GM12878 (cell line): ENCODE data around the gene FRAS1. TPM values are rescaled to one million over a fixed set of nuclear protein-coding genes. Genes with fewer than 3 reads are reported as not detected.

Experiments used
- ATAC-seq: fragments of 200-7000 bp; cut with Tn5 transposase; 3 replicates; pipeline ENCODE4 v1.9.1; 2020; ENCODE audit warnings: mild to moderate bottlenecking, moderate library complexity
- BruUV-seq: library from RNA; stranded (reverse); fragments of 400-500 nt; replicated peaks from 2 replicates; lab custom pipeline; 2021; lab: Mats Ljungman, UMichigan
- CTCF ChIA-PET: fragments of 300-600 bp; sonication (Branson Sonifier 250); formaldehyde crosslinking; extraction: SDS; loops from one replicate; lab custom pipeline; 2021; ENCODE audit warnings: inconsistent platforms; lab: Yijun Ruan, JAX
- POLR2A ChIA-PET: fragments of 350-600 bp; formaldehyde crosslinking; extraction: SDS; loops from one replicate; lab custom pipeline; 2021; ENCODE audit warnings: inconsistent platforms; lab: Charles Lee
- RAD21 ChIA-PET: fragments of 300-600 bp; sonication (Branson Sonifier 250); formaldehyde crosslinking; loops from one replicate; lab custom pipeline; 2023; ENCODE audit warnings: antibody characterized with exemption; ENCODE audit not compliant: unreplicated experiment; lab: Charles Lee
- SMC1A ChIA-PET: fragments of 300-600 bp; sonication (Branson Sonifier 250); formaldehyde crosslinking; loops from one replicate; lab custom pipeline; 2023; ENCODE audit not compliant: unreplicated experiment, uncharacterized antibody; lab: Charles Lee
- DNase-seq: peaks from one replicate; pipeline ENCODE4 v3.0.0-alpha.2; 2011; ENCODE audit warnings: low read depth, low spot score
- FAIRE-seq: peaks from 3 replicates; lab custom pipeline; 2011; peaks lifted over from hg19 to GRCh38; lab: Jason Lieb, UNC
- H2AFZ ChIP-seq: 2 replicates; pipeline ENCODE4 v1.6.0; 2011; ENCODE audit warnings: low read depth, low read length, control low read depth; ENCODE audit not compliant: control insufficient read depth
- H3K27ac ChIP-seq: 2 replicates; pipeline ENCODE4 v1.5.1; 2011; ENCODE audit warnings: control low read depth; ENCODE audit not compliant: control insufficient read depth, insufficient read depth
- H3K27me3 ChIP-seq, 2 experiments: replicated peaks in 1 of 2; 2 replicates each; pipeline versions ENCODE4 v1.6.0 to v1.6.1; 2011; ENCODE audit warnings: low read length in 1 of 2; ENCODE audit not compliant: control insufficient read depth in 2 of 2, insufficient read depth in 2 of 2
- H3K36me3 ChIP-seq, 2 experiments: 2 replicates each; pipeline ENCODE4 v1.5.1; 2011; ENCODE audit warnings: low read length in 1 of 2; ENCODE audit not compliant: control insufficient read depth in 2 of 2, insufficient read depth in 2 of 2
- H3K4me1 ChIP-seq: 2 replicates; pipeline ENCODE4 v1.6.1; 2011; ENCODE audit warnings: mild to moderate bottlenecking, low read length, moderate library complexity, mixed read lengths; ENCODE audit not compliant: control insufficient read depth, insufficient read depth
- H3K4me2 ChIP-seq: 2 replicates; pipeline ENCODE4 v1.6.0; 2011; ENCODE audit warnings: control low read depth; ENCODE audit not compliant: control insufficient read depth, insufficient read depth
- H3K4me3 ChIP-seq: fragments of 200-600 bp; sonication (generic); 2 replicates; pipeline ENCODE4 v1.5.1; 2016
- H3K79me2 ChIP-seq: 2 replicates; pipeline ENCODE4 v1.6.0; 2011; ENCODE audit warnings: low read length; ENCODE audit not compliant: control insufficient read depth, insufficient read depth
- H3K9ac ChIP-seq: 2 replicates; pipeline ENCODE4 v1.8.0; 2011; ENCODE audit warnings: low read length, control low read depth, mixed read lengths; ENCODE audit not compliant: control insufficient read depth, insufficient read depth
- H3K9me3 ChIP-seq: replicated peaks from 3 replicates; pipeline ENCODE4 v1.5.1; 2011; ENCODE audit warnings: mild to moderate bottlenecking, low read length; ENCODE audit not compliant: control insufficient read depth, insufficient read depth
- H4K20me1 ChIP-seq: 2 replicates; pipeline ENCODE4 v1.6.0; 2011; ENCODE audit not compliant: control insufficient read depth, insufficient read depth
- BRCA1 ChIP-seq: IDR thresholded peaks from 2 replicates; pipeline ENCODE4 v1.6.1; 2011; ENCODE audit warnings: low read depth, low read length, improper control_type of control experiment
- CTCF ChIP-seq, 3 experiments: IDR thresholded peaks in 2 of 3; conservative IDR thresholded peaks in 1 of 3; 2 replicates each; pipeline ENCODE4 v1.5.1; 2011; ENCODE audit warnings: low read depth in 3 of 3, low read length in 3 of 3, mild to moderate bottlenecking in 3 of 3, control low read depth in 2 of 3, moderate library complexity in 2 of 3, inconsistent platforms in 1 of 3, mixed read lengths in 1 of 3; ENCODE audit not compliant: control insufficient read depth in 2 of 3, insufficient read depth in 1 of 3; ENCODE audit errors: extremely low read depth in 1 of 3
- CUX1 ChIP-seq: IDR thresholded peaks from 2 replicates; pipeline ENCODE4 v1.6.1; 2012; ENCODE audit warnings: improper control_type of control experiment, low read depth, low read length; ENCODE audit not compliant: insufficient replicate concordance
- E2F4 ChIP-seq: IDR thresholded peaks from 2 replicates; pipeline ENCODE4 v1.6.1; 2012; ENCODE audit warnings: low read depth, low read length, improper control_type of control experiment
- FOXK2 ChIP-seq: fragments of 450-650 bp; IDR thresholded peaks from 2 replicates; pipeline ENCODE4 v1.6.1; 2017; ENCODE audit warnings: mild to moderate bottlenecking, moderate library complexity
- GATAD2B ChIP-seq: fragments of 450-650 bp; conservative IDR thresholded peaks from 2 replicates; pipeline ENCODE4 v1.6.1; 2017; ENCODE audit warnings: low read depth, mild to moderate bottlenecking, moderate library complexity
- HSF1 ChIP-seq: fragments of 150-350 bp; IDR thresholded peaks from 2 replicates; pipeline ENCODE4 v1.6.1; 2014; ENCODE audit warnings: mild to moderate bottlenecking, low read depth, low read length
- IKZF2 ChIP-seq, 2 experiments: fragments of 450-650 bp; IDR thresholded peaks; 2 replicates each; pipeline ENCODE4 v1.6.1; 2017; ENCODE audit warnings: mild to moderate bottlenecking in 2 of 2, moderate library complexity in 2 of 2
- PML ChIP-seq: IDR thresholded peaks from 2 replicates; pipeline ENCODE4 v1.6.1; 2012; ENCODE audit warnings: low read length, inconsistent platforms
- POLR2A ChIP-seq: IDR thresholded peaks from 2 replicates; pipeline ENCODE4 v1.6.1; 2011; ENCODE audit warnings: low read depth, mild to moderate bottlenecking, low read length
- SMAD5 ChIP-seq: IDR thresholded peaks from 2 replicates; pipeline ENCODE4 v1.6.1; 2016; ENCODE audit warnings: antibody characterized with exemption, low read depth
- SP1 ChIP-seq: IDR thresholded peaks from one replicate; pipeline ENCODE4 v1.6.1; 2011; ENCODE audit warnings: low read depth, low read length
- SPI1 ChIP-seq: IDR thresholded peaks from 2 replicates; pipeline ENCODE4 v1.6.1; 2011; ENCODE audit warnings: low read depth, mild to moderate bottlenecking, low read length, moderate library complexity, borderline replicate concordance; ENCODE audit not compliant: insufficient read depth
- ZNF274 ChIP-seq: IDR thresholded peaks from one replicate; pipeline ENCODE4 v1.8.0; 2011; ENCODE audit not compliant: insufficient read length, insufficient read depth
- WGBS: methylation state at CpG from one replicate; pipeline ENCODE4 v1.1.6; 2016; ENCODE audit warnings: low lambda C conversion rate; ENCODE audit not compliant: insufficient replicate concordance, insufficient coverage; ENCODE audit errors: missing lambda C conversion rate; 5-methylcytosine and 5-hydroxymethylcytosine counted together
- in situ Hi-C: fragments of 300-500 bp; cut with MboI; formaldehyde crosslinking; loops from 9 replicates; pipeline ENCODE4 v1.14.3; 2018; ENCODE audit warnings: mixed read lengths
- intact Hi-C: fragments of 100-400 bp; cut with micrococcal nuclease; formaldehyde crosslinking; loops from one replicate; pipeline ENCODE4 v1.14.2; 2022; ENCODE audit not compliant: unreplicated experiment
- polyA plus RNA-seq, 11 experiments: library from polyadenylated mRNA; depleted of rRNA in 4 of 11; unstranded in 6 of 11; stranded (reverse) in 5 of 11; fragments of >200 nt; fragmentation: Nextera tagmentation in 4 of 11; fragmentation: Illumina TruSeq in 1 of 11; extraction: Ambion mirVana in 4 of 11; extraction: Trizol in 1 of 11; gene quantifications; 1 replicate in 1 of 11; 2 replicates in 10 of 11; pipeline versions ENCODE4 v1.2.1 to v1.2.3, GENCODE V29; 2011 to 2016; ENCODE audit warnings: inconsistent platforms in 2 of 11, missing spikeins in 2 of 11, low read depth in 1 of 11
- total RNA-seq, 4 experiments: library from RNA; depleted of rRNA in 3 of 4; stranded (reverse); fragments of >200 nt in 3 of 4; fragmentation: Illumina TruSeq in 1 of 4; extraction: Trizol in 1 of 4; gene quantifications; 2 replicates each; pipeline versions ENCODE4 v1.2.1 to v1.2.3, GENCODE V29; 2013 to 2021

The FRAS1 gene
- total and polyA plus RNA-seq, 10 of the 15 experiments (the other 5 are each of a cell fraction or from before 2014, with no cell fraction given): 0.08 to 11.7 (median 0.20) TPM

GRCh38 chr4:78219825-78220224 lies 162.7 kb downstream of the FRAS1 start:
- Histone ChIP-seq H3K9me3 (no peaks in the 10 kb centered on the region), H3K4me1 (no peaks in the 10 kb centered on the region), H3K4me2 (no peak overlapping the region), H3K79me2 (no peaks in the 10 kb centered on the region), H3K9ac (no peak overlapping the region)
- DNase-seq (no peak), ATAC-seq (no peak)
- in situ Hi-C loops: no loop called here
- ChIA-PET CTCF (interaction anchor here (0.9 to 1.6 kb wide), 3 partner anchors 9 to 160 kb away, joined by 3 to 5 read pairs (median 3); no protein-coding TSS in a partner anchor), POLR2A (interaction anchor here (0.5 to 0.6 kb wide), 2 partner anchors 333 to 551 kb away, joined by 3 to 5 read pairs; no protein-coding TSS in a partner anchor)
- no peak for TF ChIP-seq CTCF (IDR thresholded peaks at IDR 0.05 in 2 of 3, conservative IDR thresholded peaks at IDR 0.05 in 1 of 3; ENCODE audit: control insufficient read depth in 2 of 3, extremely low read depth in 1 of 3, insufficient read depth in 1 of 3, low read depth in 3 of 3, low read length in 3 of 3)
- no peak for TF ChIP-seq ZNF274
- no peak for TF ChIP-seq CUX1
- TF ChIP-seq SMAD5: no peak
- no peak for TF ChIP-seq FOXK2
- no peak for TF ChIP-seq E2F4
- TF ChIP-seq SP1: no peak
- TF ChIP-seq SPI1: no peak
- no peak for TF ChIP-seq IKZF2 (IDR thresholded peaks at IDR 0.05)
- TF ChIP-seq GATAD2B: no peak
- no peak for TF ChIP-seq PML
- TF ChIP-seq POLR2A: no peak
- no peak for TF ChIP-seq BRCA1
- TF ChIP-seq HSF1: no peak
- TF ChIP-seq, all 136 proteins: peak for 0
- WGBS: 24% methylated on average over 2 of the region's 2 CpGs
- no peaks in the 10 kb centered on the region for H4K20me1 ChIP-seq
- intact Hi-C loops: no loop called here
- RAD21 ChIA-PET: interaction anchor here (1.1 to 1.5 kb wide), 4 partner anchors 34 to 159 kb away, joined by 3 to 4 read pairs (median 4); no protein-coding TSS in a partner anchor
- SMC1A ChIA-PET: interaction anchor here (1.1 to 2.1 kb wide), 3 partner anchors 9 to 160 kb away, joined by 3 to 10 read pairs (median 4); no protein-coding TSS in a partner anchor
- H3K36me3 ChIP-seq: no peaks in the 10 kb centered on the region
- FAIRE-seq: no peak
- H3K27me3 ChIP-seq: no peaks in the 10 kb centered on the region
- no peak overlapping the region for H3K4me3 ChIP-seq
- H3K27ac ChIP-seq: no peak overlapping the region
- no peak overlapping the region for H2AFZ ChIP-seq
- no TSS peak for BruUV-seq
